Breast epithelium (tissue), 4 donors: Measurements from ENCODE around the gene HDAC8. TPM values are rescaled to one million over a fixed set of nuclear protein-coding genes. Genes with fewer than 3 reads are reported as not detected.
"Not testable (repeated sequence)": the region's sequence is repeated elsewhere in the genome, so short reads cannot be mapped to it uniquely, and the experiment has no call there.

ENCODE experiments used
- DNase-seq, 2 donors: peaks; one replicate each; pipeline ENCODE4 v3.0.0-alpha.2; 2019; ENCODE audit warnings: low spot score in 2 of 2
- H3K27ac ChIP-seq, 2 donors: fragments of 200-600 bp; sonication (generic) in 1 of 2; one replicate each; pipeline ENCODE4 v1.5.1; 2016 to 2019; ENCODE audit warnings: mild to moderate bottlenecking in 1 of 2
- H3K27me3 ChIP-seq, 2 donors: fragments of 200-600 bp; sonication (generic) in 1 of 2; one replicate each; pipeline versions ENCODE4 v1.5.1 to v1.6.0; 2017 to 2019; ENCODE audit warnings: control low read depth in 1 of 2, mild to moderate bottlenecking in 1 of 2
- H3K36me3 ChIP-seq: fragments of 200-600 bp; one replicate; pipeline ENCODE4 v1.5.1; 2019
- H3K4me1 ChIP-seq, 2 donors: fragments of 200-600 bp; sonication (generic); one replicate each; pipeline ENCODE4 v1.5.1; 2016 to 2019; ENCODE audit warnings: control low read depth in 1 of 2
- H3K4me3 ChIP-seq, 3 donors: fragments of 200-600 bp; sonication (generic); 1 replicate in 2 of 3; 2 replicates in 1 of 3; pipeline ENCODE4 v1.5.1; 2016 to 2019; ENCODE audit warnings: mild to moderate bottlenecking in 3 of 3, moderate library complexity in 2 of 3
- H3K9me3 ChIP-seq, 2 donors: fragments of 200-600 bp; sonication (generic) in 1 of 2; one replicate each; pipeline ENCODE4 v1.5.1; 2016 to 2019; ENCODE audit warnings: control low read depth in 1 of 2
- CTCF ChIP-seq, 3 donors: fragments of 450-650 bp; IDR thresholded peaks; one replicate each; pipeline ENCODE4 v1.5.1; 2016 to 2017; ENCODE audit warnings: antibody characterized with exemption in 3 of 3, mild to moderate bottlenecking in 3 of 3, moderate library complexity in 3 of 3
- POLR2A ChIP-seq: fragments of 450-650 bp; IDR thresholded peaks from one replicate; pipeline ENCODE4 v1.6.1; 2016; ENCODE audit warnings: antibody characterized with exemption, mild to moderate bottlenecking, moderate library complexity
- POLR2AphosphoS5 ChIP-seq, 3 donors: sonication (generic); formaldehyde crosslinking; IDR thresholded peaks; one replicate each; pipeline ENCODE4 v1.6.1; 2017; ENCODE audit warnings: antibody characterized with exemption in 3 of 3
- intact Hi-C: fragments of 100-400 bp; cut with DNase I; formaldehyde crosslinking; loops from one replicate; pipeline ENCODE4 v1.15.1; 2023; ENCODE audit warnings: low total_unique reads
- total RNA-seq, 3 donors: library from RNA; depleted of rRNA; stranded (reverse); fragments of >200 nt; gene quantifications; one replicate each; pipeline ENCODE4 v1.1.0, GENCODE V29; 2016

Gene HDAC8
- total RNA-seq, 3 donors from 2014 or later = 29.1 to 62.6 (median 51.5) TPM

- no peak overlapping the region for H3K4me3 ChIP-seq
- intact Hi-C loops = no loop called here
- H3K9me3 ChIP-seq = peaks cover 0 to 5% of the 10 kb centered on the region in 2 donors
- no peaks in the 10 kb centered on the region for H3K36me3 ChIP-seq
- H3K27me3 ChIP-seq = peaks cover 0 to 19% of the 10 kb centered on the region in 2 donors
- no peak overlapping the region for H3K27ac ChIP-seq
- H3K4me1 ChIP-seq = no peaks in the 10 kb centered on the region
- no peak for TF ChIP-seq POLR2A
- no peak for TF ChIP-seq CTCF (IDR thresholded peaks at IDR 0.05)
- no peak for DNase-seq
Measured at GRCh38 chrX:72326605-72327300, 245.9 kb downstream of the HDAC8 start.

- H3K27ac ChIP-seq, H3K4me3 ChIP-seq, H3K4me1 ChIP-seq, DNase-seq, H3K9me3 ChIP-seq, intact Hi-C loops, H3K36me3 ChIP-seq: not testable (repeated sequence)
- H3K27me3 ChIP-seq = peaks cover 0 to 22% of the 10 kb centered on the region in 2 donors
Measured at GRCh38 chrX:72319651-72320050, 253.0 kb downstream of the HDAC8 start.

GRCh38 chrX:72317139-72317538 is 255.5 kb downstream of the HDAC8 start:
- intact Hi-C loops = no loop called here
- TF ChIP-seq POLR2AphosphoS5 (IDR thresholded peaks at IDR 0.05) = no peak
- no peak for TF ChIP-seq CTCF (IDR thresholded peaks at IDR 0.05)
- TF ChIP-seq POLR2A = no peak

GRCh38 chrX:72316408-72317110 is 256.1 kb downstream of the HDAC8 start:
- no peak for DNase-seq
- TF ChIP-seq POLR2AphosphoS5 (IDR thresholded peaks at IDR 0.05) (no peak), POLR2A (no peak), CTCF (IDR thresholded peaks at IDR 0.05) (no peak)
- Histone ChIP-seq H3K27ac (no peak overlapping the region), H3K36me3 (no peaks in the 10 kb centered on the region), H3K27me3 (peaks cover 0 to 49% of the 10 kb centered on the region in 2 donors), H3K4me3 (no peak overlapping the region), H3K9me3 (no peaks in the 10 kb centered on the region), H3K4me1 (no peaks in the 10 kb centered on the region)
- intact Hi-C loops = no loop called here

More at GRCh38 chrX:72317139-72317538, 255.5 kb downstream of the HDAC8 start:
- Histone ChIP-seq H3K4me3 (no peak overlapping the region), H3K27ac (no peak overlapping the region), H3K36me3 (no peaks in the 10 kb centered on the region), H3K27me3 (peaks cover 0 to 43% of the 10 kb centered on the region in 2 donors), H3K9me3 (no peaks in the 10 kb centered on the region), H3K4me1 (no peaks in the 10 kb centered on the region)
- DNase-seq = no peak

GRCh38 chrX:72314881-72315280 is 257.8 kb downstream of the HDAC8 start:
- intact Hi-C loops = no loop called here
- no peak for DNase-seq

More at GRCh38 chrX:72314881-72315280, 257.8 kb downstream of the HDAC8 start:
- H3K36me3 ChIP-seq = no peaks in the 10 kb centered on the region
- H3K27me3 ChIP-seq = peaks cover 0 to 56% of the 10 kb centered on the region in 2 donors
- no peaks in the 10 kb centered on the region for H3K4me1 ChIP-seq
- no peak overlapping the region for H3K27ac ChIP-seq
- TF ChIP-seq CTCF (IDR thresholded peaks at IDR 0.05) = no peak
- no peak for TF ChIP-seq POLR2AphosphoS5 (IDR thresholded peaks at IDR 0.05)
- no peak for TF ChIP-seq POLR2A
- H3K9me3 ChIP-seq = no peaks in the 10 kb centered on the region
- H3K4me3 ChIP-seq = no peak overlapping the region
